HepG2 (cell line): ENCODE results near the gene EDA2R. TPM values are rescaled to one million over a fixed set of nuclear protein-coding genes. Genes with fewer than 3 reads are reported as not detected.

Experiments
- ATAC-seq: fragments of 200-7000 bp; cut with Tn5 transposase; 3 replicates; pipeline ENCODE4 v1.9.1; 2020; ENCODE audit warnings: mild to moderate bottlenecking, moderate library complexity
- BruUV-seq: library from RNA; stranded (reverse); fragments of 400-500 nt; replicated peaks from 2 replicates; lab custom pipeline; 2021; lab: Mats Ljungman, UMichigan
- CTCF ChIA-PET: fragments of 300-600 bp; formaldehyde crosslinking; extraction: SDS; loops from one replicate; lab custom pipeline; 2021; ENCODE audit warnings: low total read pairs, inconsistent platforms, low intra/inter-chr PET ratio; lab: Yijun Ruan, JAX
- POLR2A ChIA-PET: fragments of 350-600 bp; sonication (Branson Sonifier 250); formaldehyde crosslinking; loops from one replicate; lab custom pipeline; 2020; ENCODE audit warnings: antibody characterized with exemption, inconsistent platforms; lab: Yijun Ruan, JAX
- DNase-seq: peaks from one replicate; pipeline ENCODE4 v3.0.0-alpha.2; 2015; ENCODE audit warnings: low spot score
- FAIRE-seq: peaks from 3 replicates; lab custom pipeline; 2011; peaks lifted over from hg19 to GRCh38; lab: Jason Lieb, UNC
- H2AFZ ChIP-seq: one replicate; pipeline ENCODE4 v1.6.1; 2011; ENCODE audit warnings: low read length, inconsistent platforms
- H3K27ac ChIP-seq: fragments of 300-600 bp; 3 replicates; pipeline ENCODE4 v1.8.0; 2011; ENCODE audit warnings: mixed run types, mild to moderate bottlenecking, mixed read lengths, low read length, inconsistent platforms; ENCODE audit not compliant: insufficient read depth; ENCODE audit errors: extremely low read length
- H3K27me3 ChIP-seq, 2 experiments: fragments of 200-600 bp in 1 of 2; 2 replicates in 1 of 2; 3 replicates in 1 of 2; pipeline versions ENCODE4 v1.6.0 to v1.8.0; 2011; ENCODE audit warnings: low read length in 2 of 2, mild to moderate bottlenecking in 2 of 2, moderate library complexity in 2 of 2, inconsistent platforms in 1 of 2; ENCODE audit not compliant: insufficient read depth in 2 of 2, control insufficient read depth in 1 of 2
- H3K36me3 ChIP-seq, 2 experiments: fragments of 200-600 bp in 1 of 2; replicated peaks in 1 of 2; 2 replicates in 1 of 2; 3 replicates in 1 of 2; pipeline versions ENCODE4 v1.5.1 to v1.8.0; 2011; ENCODE audit warnings: low read length in 2 of 2, inconsistent platforms in 1 of 2; ENCODE audit not compliant: insufficient read depth in 2 of 2, control insufficient read depth in 1 of 2
- H3K4me1 ChIP-seq: 2 replicates; pipeline ENCODE4 v1.5.1; 2012; ENCODE audit warnings: low read length, inconsistent platforms; ENCODE audit not compliant: insufficient read depth
- H3K4me2 ChIP-seq: 2 replicates; pipeline ENCODE4 v1.6.0; 2011; ENCODE audit warnings: low read depth, low read length, inconsistent platforms
- H3K4me3 ChIP-seq, 3 experiments: fragments of 200-600 bp in 1 of 3; sonication (generic), shearing (Covaris generic) in 1 of 3; replicated peaks in 1 of 3; 2 replicates each; pipeline ENCODE4 v1.5.1; 2011 to 2016; ENCODE audit warnings: low read length in 3 of 3, inconsistent platforms in 2 of 3, low read depth in 2 of 3, mild to moderate bottlenecking in 2 of 3, control low read depth in 1 of 3, mixed read lengths in 1 of 3; ENCODE audit not compliant: insufficient read depth in 1 of 3
- H3K79me2 ChIP-seq: one replicate; pipeline ENCODE4 v1.6.1; 2011; ENCODE audit warnings: low read length, inconsistent platforms; ENCODE audit not compliant: insufficient read depth
- H3K9ac ChIP-seq: 2 replicates; pipeline ENCODE4 v1.6.0; 2011; ENCODE audit warnings: mild to moderate bottlenecking, low read depth, low read length, inconsistent platforms; ENCODE audit not compliant: insufficient read depth
- H3K9me3 ChIP-seq: 2 replicates; pipeline ENCODE4 v1.5.1; 2012; ENCODE audit warnings: mild to moderate bottlenecking, low read length
- H4K20me1 ChIP-seq: 2 replicates; pipeline ENCODE4 v1.6.0; 2011; ENCODE audit warnings: inconsistent platforms, mild to moderate bottlenecking, low read length, moderate library complexity; ENCODE audit not compliant: insufficient read depth
- HMGXB3 ChIP-seq: sonication (generic); formaldehyde crosslinking; IDR thresholded peaks from 2 replicates; pipeline ENCODE4 v1.4.0; 2020; ENCODE audit warnings: missing genetic modification reagents, borderline replicate concordance
- HOXA9 ChIP-seq: sonication (generic); formaldehyde crosslinking; IDR thresholded peaks from 2 replicates; pipeline ENCODE4 v1.8.1; 2022; ENCODE audit warnings: missing genetic modification reagents, mild to moderate bottlenecking, moderate library complexity, borderline replicate concordance
- MED1 ChIP-seq: sonication (generic); formaldehyde crosslinking; IDR thresholded peaks from 2 replicates; pipeline ENCODE4 v1.4.0; 2020; ENCODE audit warnings: missing genetic modification reagents
- MEIS1 ChIP-seq: sonication (generic); formaldehyde crosslinking; IDR thresholded peaks from 2 replicates; pipeline ENCODE4 v1.9.0; 2021; ENCODE audit warnings: mild to moderate bottlenecking, missing genetic modification reagents, moderate library complexity, borderline replicate concordance
- NFYB ChIP-seq: sonication (generic); formaldehyde crosslinking; IDR thresholded peaks from 2 replicates; pipeline ENCODE4 v1.4.0; 2020; ENCODE audit warnings: missing genetic modification reagents
- NR2F2 ChIP-seq: IDR thresholded peaks from 2 replicates; pipeline ENCODE4 v1.6.1; 2012; ENCODE audit warnings: low read depth, inconsistent platforms, borderline replicate concordance
- SALL2 ChIP-seq: sonication (generic); formaldehyde crosslinking; IDR thresholded peaks from 2 replicates; pipeline ENCODE4 v1.8.1; 2023; ENCODE audit warnings: mild to moderate bottlenecking, missing genetic modification reagents, inconsistent platforms
- ZNF329 ChIP-seq: sonication (generic); formaldehyde crosslinking; IDR thresholded peaks from 2 replicates; pipeline ENCODE4 v1.9.0; 2021; ENCODE audit warnings: low read depth, mild to moderate bottlenecking, missing genetic modification reagents
- ZNF382 ChIP-seq: sonication (generic); formaldehyde crosslinking; IDR thresholded peaks from 2 replicates; pipeline ENCODE4 v1.5.0; 2020; ENCODE audit warnings: missing genetic modification reagents, mild to moderate bottlenecking, borderline replicate concordance
- ZNF446 ChIP-seq: sonication (generic); formaldehyde crosslinking; IDR thresholded peaks from 2 replicates; pipeline ENCODE4 v1.5.0; 2020; ENCODE audit warnings: mild to moderate bottlenecking, missing genetic modification reagents
- ZNF713 ChIP-seq: sonication (generic); formaldehyde crosslinking; IDR thresholded peaks from 2 replicates; pipeline ENCODE4 v1.4.0; 2020; ENCODE audit warnings: mild to moderate bottlenecking, missing genetic modification reagents
- WGBS: methylation state at CpG from one replicate; pipeline ENCODE4 v1.1.6; 2017; ENCODE audit warnings: low lambda C conversion rate; 5-methylcytosine and 5-hydroxymethylcytosine counted together
- in situ Hi-C: cut with HindIII; loops from 2 replicates; pipeline ENCODE4 v1.10.0; 2017; ENCODE audit warnings: low pct_unique_long_range_greater_than_20kb; ENCODE audit not compliant: extremely low pct_ligation_motif_present
- intact Hi-C: fragments of 100-400 bp; cut with micrococcal nuclease; formaldehyde crosslinking; loops from one replicate; pipeline ENCODE4 v1.10.0; 2022; ENCODE audit not compliant: unreplicated experiment
- polyA plus RNA-seq, 8 experiments: library from polyadenylated mRNA; depleted of rRNA in 3 of 8; stranded (reverse) in 7 of 8; unstranded in 1 of 8; fragments of >200 nt; fragmentation: Illumina TruSeq in 4 of 8; extraction: Trizol in 4 of 8; gene quantifications; 2 replicates each; pipeline versions ENCODE4 v1.2.1 to v1.2.3, GENCODE V29; 2011 to 2016; ENCODE audit warnings: low read depth in 4 of 8, missing spikeins in 1 of 8, mixed read lengths in 1 of 8; ENCODE audit not compliant: insufficient read depth in 1 of 8
- total RNA-seq, 5 experiments: library from RNA; depleted of rRNA; stranded (reverse); fragments of >200 nt; fragmentation: Illumina TruSeq; extraction: Trizol; gene quantifications; 2 replicates each; pipeline ENCODE4 v1.2.3, GENCODE V29; 2016; ENCODE audit warnings: low read depth in 1 of 5
- TF ChIP-seq, protein P1 (sequence below): sonication (generic); formaldehyde crosslinking; IDR thresholded peaks from 2 replicates; pipeline ENCODE4 v1.8.0; 2022; ENCODE audit warnings: mild to moderate bottlenecking, missing genetic modification reagents; ENCODE audit not compliant: insufficient replicate concordance

EDA2R gene
- total and polyA plus RNA-seq, 2 of the 13 experiments (the other 11 are each of a cell fraction or from before 2014, with no cell fraction given), result 10.0 to 12.0 TPM

DNA sequence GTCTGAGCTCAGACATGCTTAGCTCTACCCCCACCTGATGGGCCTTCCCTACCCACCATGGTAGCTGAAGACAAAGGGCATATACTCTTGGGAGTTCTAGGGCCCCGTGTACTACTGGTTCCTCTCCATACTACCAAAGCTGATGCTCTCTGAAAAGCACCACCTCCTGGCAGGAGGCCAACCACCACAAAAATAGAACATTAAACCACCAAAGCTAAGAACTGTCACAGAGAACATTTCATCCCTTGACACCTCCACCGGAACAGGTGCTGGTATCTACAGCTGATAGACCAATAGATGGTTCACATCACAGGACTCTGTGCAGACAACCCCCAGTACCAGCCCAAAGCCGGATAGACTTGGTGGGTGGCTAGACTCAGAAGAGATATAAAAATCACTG, 13.4 kb downstream of the EDA2R start (continued):
- TF ChIP-seq HOXA9 (CRISPR knock-in tag), result no peak
- TF ChIP-seq, protein P1, sequence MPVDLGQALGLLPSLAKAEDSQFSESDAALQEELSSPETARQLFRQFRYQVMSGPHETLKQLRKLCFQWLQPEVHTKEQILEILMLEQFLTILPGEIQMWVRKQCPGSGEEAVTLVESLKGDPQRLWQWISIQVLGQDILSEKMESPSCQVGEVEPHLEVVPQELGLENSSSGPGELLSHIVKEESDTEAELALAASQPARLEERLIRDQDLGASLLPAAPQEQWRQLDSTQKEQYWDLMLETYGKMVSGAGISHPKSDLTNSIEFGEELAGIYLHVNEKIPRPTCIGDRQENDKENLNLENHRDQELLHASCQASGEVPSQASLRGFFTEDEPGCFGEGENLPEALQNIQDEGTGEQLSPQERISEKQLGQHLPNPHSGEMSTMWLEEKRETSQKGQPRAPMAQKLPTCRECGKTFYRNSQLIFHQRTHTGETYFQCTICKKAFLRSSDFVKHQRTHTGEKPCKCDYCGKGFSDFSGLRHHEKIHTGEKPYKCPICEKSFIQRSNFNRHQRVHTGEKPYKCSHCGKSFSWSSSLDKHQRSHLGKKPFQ (CRISPR knock-in tag), result no peak
- TF ChIP-seq ZNF446 (CRISPR knock-in tag), result no peak
- no peak for TF ChIP-seq MEIS1 (CRISPR knock-in tag)
- TF ChIP-seq MED1 (CRISPR knock-in tag), result no peak
- TF ChIP-seq ZNF382, result no peak
- no peak for TF ChIP-seq HMGXB3 (CRISPR knock-in tag)

- DNase-seq (no peak), FAIRE-seq (no peak), ATAC-seq (no peak)
- H3K27me3 ChIP-seq, result no peaks in the 10 kb centered on the region
- no peak overlapping the region for H3K9ac ChIP-seq
- ChIA-PET CTCF (no interaction called here), POLR2A (no interaction called here)
- no peaks in the 10 kb centered on the region for H3K4me1 ChIP-seq
- no peak overlapping the region for H3K4me2 ChIP-seq
- H3K27ac ChIP-seq, result no peak overlapping the region
- no TSS peak for BruUV-seq
- H3K4me3 ChIP-seq, result no peak overlapping the region
- 90% methylated on average over 2 of the region's 3 CpGs for WGBS
- H4K20me1 ChIP-seq, result no peaks in the 10 kb centered on the region
- H3K79me2 ChIP-seq, result peaks cover 26% of the 10 kb centered on the region
- no peak overlapping the region for H2AFZ ChIP-seq
- in situ Hi-C loops, result no loop called here
- TF ChIP-seq NFYB, result no peak
- TF ChIP-seq SALL2 (CRISPR knock-in tag), result no peak
- no peak for TF ChIP-seq NR2F2
- TF ChIP-seq ZNF329 (CRISPR knock-in tag), result no peak
- no peak for TF ChIP-seq ZNF713 (CRISPR knock-in tag)
- intact Hi-C loops, result no loop called here
- H3K36me3 ChIP-seq, result no peaks in the 10 kb centered on the region
- no peaks in the 10 kb centered on the region for H3K9me3 ChIP-seq
These were observed 16.7 kb downstream of the EDA2R start for GRCh38 chrX:66622209-66622608.
